Dendritic cell treated with granulocyte-macrophage colony-stimulating factor and Interleukin-4, amounts not matched to agents 40 ng/mL and 50 ng/mL, for 4 days (primary cell): Measurements from ENCODE around the gene SLC49A4.

Experiments
- H3K27ac Mint-ChIP-seq: one replicate; pipeline ENCODE4 v1.8.0; 2022; ENCODE audit warnings: mild to moderate bottlenecking, mixed read lengths
- H3K27me3 Mint-ChIP-seq: one replicate; pipeline ENCODE4 v1.8.0; 2022; ENCODE audit warnings: mild to moderate bottlenecking, mixed read lengths
- H3K36me3 Mint-ChIP-seq: one replicate; pipeline ENCODE4 v1.8.0; 2022; ENCODE audit warnings: low read depth, mixed read lengths
- H3K4me1 Mint-ChIP-seq: one replicate; pipeline ENCODE4 v1.8.0; 2022; ENCODE audit warnings: low read depth, mixed read lengths
- H3K4me3 Mint-ChIP-seq: one replicate; pipeline ENCODE4 v1.8.0; 2022; ENCODE audit warnings: mild to moderate bottlenecking, moderate library complexity, mixed read lengths
- H3K9me3 Mint-ChIP-seq: one replicate; pipeline ENCODE4 v1.8.0; 2022; ENCODE audit warnings: mixed read lengths
- intact Hi-C: fragments of 100-400 bp; cut with micrococcal nuclease; formaldehyde crosslinking; loops from one replicate; pipeline ENCODE4 v1.15.0; 2022

The SLC49A4 gene

DNA sequence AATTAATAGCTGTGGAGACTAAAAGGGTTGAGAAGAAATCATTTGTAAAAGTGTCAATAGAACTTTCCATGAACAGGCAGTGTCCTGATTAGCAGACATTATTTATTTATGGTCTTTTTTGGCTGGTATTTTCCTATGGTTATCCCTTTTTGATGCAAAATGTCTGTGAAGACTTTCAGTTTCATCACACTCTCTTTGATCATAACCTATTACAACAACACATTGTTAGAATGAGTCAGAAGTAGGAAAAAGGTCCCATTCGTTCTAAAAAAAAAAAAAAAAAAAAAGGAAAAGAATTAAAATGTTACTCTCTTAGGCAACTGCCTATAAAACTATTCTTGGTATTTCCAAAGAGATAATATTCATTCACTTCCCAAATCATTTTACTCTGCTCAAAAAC, 62.1 kb downstream of the SLC49A4 start:
- intact Hi-C loops, result loop anchor here (10.0 kb wide), 1 partner anchor 52 kb away; no protein-coding TSS in a partner anchor
- Mint-ChIP-seq H3K36me3 (peaks cover 96% of the 10 kb centered on the region), H3K27me3 (no peaks in the 10 kb centered on the region), H3K9me3 (no peaks in the 10 kb centered on the region), H3K4me1 (peaks cover 6% of the 10 kb centered on the region), H3K27ac (no peak overlapping the region), H3K4me3 (no peak overlapping the region)

GRCh38 chr3:122858373-122858772, 63.5 kb downstream of the SLC49A4 start:
- peaks cover 91% of the 10 kb centered on the region for H3K36me3 Mint-ChIP-seq
- no peak overlapping the region for H3K27ac Mint-ChIP-seq
- no peak overlapping the region for H3K4me3 Mint-ChIP-seq
- intact Hi-C loops, result loop anchor here (10.0 kb wide), 1 partner anchor 54 kb away; no protein-coding TSS in a partner anchor
- H3K9me3 Mint-ChIP-seq, result no peaks in the 10 kb centered on the region
- H3K4me1 Mint-ChIP-seq, result peaks cover 6% of the 10 kb centered on the region
- H3K27me3 Mint-ChIP-seq, result no peaks in the 10 kb centered on the region

- Mint-ChIP-seq H3K27me3 (no peaks in the 10 kb centered on the region), H3K27ac (no peak overlapping the region), H3K36me3 (peaks cover 89% of the 10 kb centered on the region), H3K4me1 (peaks cover 6% of the 10 kb centered on the region), H3K4me3 (no peak overlapping the region), H3K9me3 (no peaks in the 10 kb centered on the region)
- intact Hi-C loops, result loop anchor here (10.0 kb wide), 1 partner anchor 54 kb away; no protein-coding TSS in a partner anchor
Measured at GRCh38 chr3:122859021-122859805, 64.3 kb downstream of the SLC49A4 start.

GRCh38 chr3:122862381-122862780, 67.5 kb downstream of the SLC49A4 start:
- Mint-ChIP-seq H3K36me3 (peaks cover 87% of the 10 kb centered on the region), H3K27ac (no peak overlapping the region), H3K9me3 (no peaks in the 10 kb centered on the region), H3K4me3 (no peak overlapping the region), H3K27me3 (no peaks in the 10 kb centered on the region), H3K4me1 (peaks cover 6% of the 10 kb centered on the region)
- intact Hi-C loops, result no loop called here

- Mint-ChIP-seq H3K27me3 (no peaks in the 10 kb centered on the region), H3K4me1 (peaks cover 6% of the 10 kb centered on the region), H3K4me3 (no peak overlapping the region), H3K36me3 (peaks cover 80% of the 10 kb centered on the region), H3K9me3 (no peaks in the 10 kb centered on the region), H3K27ac (no peak overlapping the region)
- intact Hi-C loops, result no loop called here
Measured at GRCh38 chr3:122864498-122864897, 69.6 kb downstream of the SLC49A4 start.

DNA sequence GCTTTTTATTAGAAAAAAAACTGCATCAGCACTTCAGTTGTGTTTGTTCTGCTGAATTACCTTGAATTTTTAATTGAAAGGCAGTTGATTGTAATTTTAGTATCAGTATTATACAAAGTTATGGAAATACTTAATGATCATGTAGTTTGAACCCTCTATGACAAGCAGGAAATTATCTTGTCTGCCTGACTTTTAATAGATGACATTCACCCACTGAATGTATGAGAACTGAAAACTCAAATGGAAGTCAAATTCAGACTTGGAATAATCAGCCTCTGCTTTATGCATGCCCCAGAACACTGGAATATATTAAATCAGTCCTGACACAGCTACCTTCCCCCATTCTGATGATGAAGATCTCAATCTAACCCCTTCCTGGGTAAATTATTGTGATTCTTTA, 73.5 kb downstream of the SLC49A4 start:
- Mint-ChIP-seq H3K36me3 (peaks cover 66% of the 10 kb centered on the region), H3K27me3 (no peaks in the 10 kb centered on the region), H3K27ac (no peak overlapping the region), H3K9me3 (no peaks in the 10 kb centered on the region), H3K4me3 (no peak overlapping the region), H3K4me1 (no peaks in the 10 kb centered on the region)
- intact Hi-C loops, result no loop called here

GRCh38 chr3:122873741-122874515, 79.1 kb downstream of the SLC49A4 start:
- peaks cover 71% of the 10 kb centered on the region for H3K36me3 Mint-ChIP-seq
- H3K27ac Mint-ChIP-seq, result no peak overlapping the region
- H3K4me3 Mint-ChIP-seq, result no peak overlapping the region
- intact Hi-C loops, result loop anchor here (10.0 kb wide), 1 partner anchor 319 kb away; no protein-coding TSS in a partner anchor
- no peaks in the 10 kb centered on the region for H3K4me1 Mint-ChIP-seq
- H3K9me3 Mint-ChIP-seq, result no peaks in the 10 kb centered on the region
- H3K27me3 Mint-ChIP-seq, result no peaks in the 10 kb centered on the region

DNA sequence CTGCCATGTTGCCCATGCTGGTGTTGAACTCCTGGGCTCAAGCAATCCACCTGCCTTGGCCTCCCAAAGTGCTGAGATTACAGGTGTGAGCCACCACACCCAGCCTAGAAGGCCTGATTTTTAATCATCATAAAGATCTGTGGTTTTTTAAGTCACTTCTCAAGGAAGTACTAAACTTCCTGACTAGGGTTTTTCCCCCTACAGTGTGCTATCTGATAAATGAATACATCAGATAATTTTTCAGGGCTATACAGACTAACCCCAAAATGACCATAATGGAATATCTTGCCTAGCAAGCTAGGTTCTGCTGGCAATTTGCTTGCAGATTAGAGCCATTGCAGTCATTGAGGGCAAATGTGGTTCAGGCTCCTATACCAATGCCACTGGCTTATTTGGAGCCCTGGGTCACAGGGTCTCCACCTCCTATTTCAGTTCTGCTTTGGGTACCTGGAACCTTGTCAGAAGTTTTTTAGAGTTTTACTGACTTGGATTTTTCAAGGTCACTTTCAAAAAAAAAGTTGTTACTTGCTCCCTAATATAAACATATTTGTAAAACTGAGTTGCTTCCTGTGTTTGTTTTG, 80.8 kb downstream of the SLC49A4 start:
- no peaks in the 10 kb centered on the region for H3K9me3 Mint-ChIP-seq
- no peaks in the 10 kb centered on the region for H3K27me3 Mint-ChIP-seq
- peaks cover 86% of the 10 kb centered on the region for H3K36me3 Mint-ChIP-seq
- H3K4me1 Mint-ChIP-seq, result no peaks in the 10 kb centered on the region
- H3K27ac Mint-ChIP-seq, result no peak overlapping the region
- intact Hi-C loops, result loop anchor here (10.0 kb wide), 1 partner anchor 321 kb away; no protein-coding TSS in a partner anchor
- H3K4me3 Mint-ChIP-seq, result no peak overlapping the region

- intact Hi-C loops, result no loop called here
- no peak overlapping the region for H3K4me3 Mint-ChIP-seq
- H3K27me3 Mint-ChIP-seq, result no peaks in the 10 kb centered on the region
Measured at GRCh38 chr3:122880173-122880572, 85.3 kb downstream of the SLC49A4 start.

DNA sequence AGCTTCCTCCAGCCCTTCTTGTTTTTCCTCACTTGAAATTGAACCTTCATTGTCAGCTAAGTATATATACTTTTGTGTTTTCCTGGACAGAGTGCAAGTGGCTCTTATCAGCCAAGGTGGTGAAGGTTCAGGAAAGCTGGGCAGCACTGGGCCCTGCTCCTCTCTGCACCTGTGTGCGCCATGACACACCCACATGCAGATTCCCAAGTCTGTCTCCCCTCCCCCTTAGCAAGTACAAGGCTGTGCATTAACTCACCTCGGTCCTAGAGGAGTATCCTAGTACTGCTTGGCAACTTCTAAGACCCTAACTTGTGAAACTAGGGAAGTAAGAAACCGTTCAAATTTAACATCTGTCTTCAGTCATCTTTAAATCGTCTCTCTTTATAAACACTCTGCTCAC, 85.8 kb downstream of the SLC49A4 start:
- H3K27ac Mint-ChIP-seq, result no peak overlapping the region
- H3K9me3 Mint-ChIP-seq, result no peaks in the 10 kb centered on the region
- H3K36me3 Mint-ChIP-seq, result peaks cover 88% of the 10 kb centered on the region
- H3K27me3 Mint-ChIP-seq, result no peaks in the 10 kb centered on the region
- H3K4me3 Mint-ChIP-seq, result no peak overlapping the region
- intact Hi-C loops, result no loop called here
- H3K4me1 Mint-ChIP-seq, result no peaks in the 10 kb centered on the region

More at GRCh38 chr3:122880173-122880572, 85.3 kb downstream of the SLC49A4 start:
- Mint-ChIP-seq H3K27ac (no peak overlapping the region), H3K36me3 (peaks cover 88% of the 10 kb centered on the region), H3K4me1 (no peaks in the 10 kb centered on the region), H3K9me3 (no peaks in the 10 kb centered on the region)

GRCh38 chr3:122882361-122882947, 87.6 kb downstream of the SLC49A4 start:
- Mint-ChIP-seq H3K36me3 (peaks cover 85% of the 10 kb centered on the region), H3K9me3 (no peaks in the 10 kb centered on the region), H3K27me3 (no peaks in the 10 kb centered on the region), H3K4me3 (no peak overlapping the region), H3K4me1 (no peaks in the 10 kb centered on the region), H3K27ac (no peak overlapping the region)
- intact Hi-C loops, result no loop called here

DNA sequence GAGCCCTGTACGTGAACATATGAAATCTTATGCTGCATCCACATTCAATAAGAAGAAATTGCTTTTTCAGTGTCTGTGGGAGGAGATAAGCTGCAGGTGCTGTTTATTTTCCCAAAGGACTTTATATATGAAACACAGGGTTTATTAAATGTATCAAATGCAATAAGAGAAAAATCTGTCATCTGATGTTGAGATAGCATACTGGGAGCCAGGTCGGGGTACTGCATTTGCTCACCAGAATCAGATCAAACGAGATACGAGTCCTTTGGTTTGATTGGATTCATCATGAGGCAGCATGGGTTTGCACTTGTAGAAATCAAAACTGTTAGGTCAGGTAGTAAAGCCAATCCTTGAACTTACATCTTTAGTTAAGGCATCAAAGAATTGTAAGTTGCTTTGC, 91.4 kb downstream of the SLC49A4 start:
- Mint-ChIP-seq H3K27me3 (no peaks in the 10 kb centered on the region), H3K4me1 (peaks cover 19% of the 10 kb centered on the region), H3K36me3 (peaks cover 71% of the 10 kb centered on the region), H3K27ac (no peak overlapping the region), H3K4me3 (no peak overlapping the region), H3K9me3 (no peaks in the 10 kb centered on the region)
- intact Hi-C loops, result no loop called here

GRCh38 chr3:122886946-122887345, 92.1 kb downstream of the SLC49A4 start:
- Mint-ChIP-seq H3K4me3 (no peak overlapping the region), H3K27me3 (no peaks in the 10 kb centered on the region), H3K4me1 (peaks cover 19% of the 10 kb centered on the region), H3K27ac (no peak overlapping the region), H3K36me3 (peaks cover 66% of the 10 kb centered on the region), H3K9me3 (no peaks in the 10 kb centered on the region)
- intact Hi-C loops, result no loop called here
